ENCODE measurements around the gene RGS3.

GRCh38 chr9:113585555-113585954, 122.0 kb downstream of the RGS3 start:
- no peak for TF ChIP-seq CTCF (conservative IDR thresholded peaks at IDR 0.05; ENCODE audit: low read length)
- TF ChIP-seq EZH2phosphoT487 (IDR thresholded peaks at IDR 0.05; ENCODE audit: borderline replicate concordance, low read depth, low read length) = no peak
